ENCODE data around the gene ATP5MG. TPM values are rescaled to one million over a fixed set of nuclear protein-coding genes. Genes with fewer than 3 reads are reported as not detected.
"Not testable (repeated sequence)": the region's sequence is repeated elsewhere in the genome, so short reads cannot be mapped to it uniquely, and the experiment has no call there.

The ATP5MG gene, protein sequence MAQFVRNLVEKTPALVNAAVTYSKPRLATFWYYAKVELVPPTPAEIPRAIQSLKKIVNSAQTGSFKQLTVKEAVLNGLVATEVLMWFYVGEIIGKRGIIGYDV
- total RNA-seq: 65.8 TPM

DNA sequence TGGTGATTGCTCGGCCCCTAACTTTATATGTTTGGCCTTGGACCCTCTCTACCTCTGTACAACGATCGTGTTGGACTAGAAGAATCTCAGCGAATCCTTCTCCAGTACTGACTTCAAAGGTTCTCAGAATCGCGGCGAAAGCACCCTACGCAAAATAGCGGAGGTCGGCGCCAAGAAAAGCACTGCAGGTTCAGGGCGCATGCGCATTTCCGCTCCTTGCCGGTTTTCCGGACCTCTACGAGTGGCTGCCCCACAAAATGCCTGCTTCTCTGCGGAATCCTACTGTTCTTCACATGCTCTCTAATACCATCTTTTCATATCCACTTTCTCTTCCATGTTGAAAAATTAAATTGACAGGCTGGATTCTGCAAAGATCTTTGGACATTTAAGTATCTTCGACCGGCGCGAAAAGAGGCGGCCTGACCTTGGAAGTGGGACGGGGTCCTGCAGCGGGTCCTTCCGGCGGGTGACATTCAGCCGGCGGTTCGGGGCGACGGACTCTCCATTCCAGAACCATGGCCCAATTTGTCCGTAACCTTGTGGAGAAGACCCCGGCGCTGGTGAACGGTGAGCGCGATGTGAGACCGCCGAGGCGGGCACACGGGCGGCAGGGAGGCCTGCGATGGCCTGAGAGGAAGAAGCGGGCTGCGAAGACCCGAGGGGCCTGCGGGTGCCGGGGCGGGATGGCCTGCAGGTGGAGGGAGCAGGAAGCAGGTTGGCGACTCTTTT is at the start of gene ATP5MG:
Gene ATP5MG (plus strand): TSS at position 456 of the 729 bp plus-strand sequence. CDS start 60 bp downstream, at position 516.
- DNase-seq: peak; percentile 90

DNA sequence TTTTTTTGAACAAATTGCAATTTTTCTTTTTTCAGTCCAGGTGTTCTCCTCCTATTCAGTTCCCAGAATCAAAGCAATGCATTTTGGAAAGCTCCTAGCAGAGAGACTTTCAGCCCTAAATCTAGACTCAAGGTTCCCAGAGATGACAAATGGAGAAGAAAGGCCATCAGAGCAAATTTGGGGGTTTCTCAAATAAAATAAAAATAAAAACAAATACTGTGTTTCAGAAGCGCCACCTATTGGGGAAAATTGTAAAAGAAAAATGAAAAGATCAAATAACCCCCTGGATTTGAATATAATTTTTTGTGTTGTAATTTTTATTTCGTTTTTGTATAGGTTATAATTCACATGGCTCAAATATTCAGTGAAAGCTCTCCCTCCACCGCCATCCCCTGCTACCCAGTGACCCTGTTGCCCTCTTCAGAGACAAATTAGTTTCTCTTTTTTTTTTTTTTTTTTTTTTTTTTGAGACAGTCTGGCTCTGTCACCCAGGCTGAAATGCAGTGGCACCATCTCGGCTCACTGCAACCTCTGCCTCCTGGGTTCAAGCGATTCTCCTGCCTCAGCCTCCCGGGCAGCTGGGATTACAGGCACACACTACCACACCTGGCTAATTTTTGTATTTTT is 48.2 kb upstream of the ATP5MG start:
- DNase-seq: no peak

DNA sequence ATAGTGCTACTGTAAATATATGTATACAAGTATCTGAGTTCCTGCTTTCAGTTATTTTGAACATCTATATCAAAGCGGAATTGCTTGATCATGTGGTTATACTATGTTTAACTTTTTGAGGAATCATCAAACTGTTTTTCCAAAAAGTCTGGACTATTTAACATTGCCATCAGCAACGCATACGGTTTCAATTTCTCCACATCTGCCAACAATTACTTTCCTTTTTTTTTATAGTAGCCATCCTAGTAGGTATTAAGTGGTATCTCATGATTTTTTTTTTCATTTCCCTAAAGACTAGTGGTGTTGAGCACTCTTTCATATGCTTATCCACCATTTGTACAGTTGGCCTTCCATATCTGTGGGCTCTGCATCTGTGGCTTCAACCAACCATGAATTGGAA is 43.3 kb upstream of the ATP5MG start:
- no peak for DNase-seq

DNA sequence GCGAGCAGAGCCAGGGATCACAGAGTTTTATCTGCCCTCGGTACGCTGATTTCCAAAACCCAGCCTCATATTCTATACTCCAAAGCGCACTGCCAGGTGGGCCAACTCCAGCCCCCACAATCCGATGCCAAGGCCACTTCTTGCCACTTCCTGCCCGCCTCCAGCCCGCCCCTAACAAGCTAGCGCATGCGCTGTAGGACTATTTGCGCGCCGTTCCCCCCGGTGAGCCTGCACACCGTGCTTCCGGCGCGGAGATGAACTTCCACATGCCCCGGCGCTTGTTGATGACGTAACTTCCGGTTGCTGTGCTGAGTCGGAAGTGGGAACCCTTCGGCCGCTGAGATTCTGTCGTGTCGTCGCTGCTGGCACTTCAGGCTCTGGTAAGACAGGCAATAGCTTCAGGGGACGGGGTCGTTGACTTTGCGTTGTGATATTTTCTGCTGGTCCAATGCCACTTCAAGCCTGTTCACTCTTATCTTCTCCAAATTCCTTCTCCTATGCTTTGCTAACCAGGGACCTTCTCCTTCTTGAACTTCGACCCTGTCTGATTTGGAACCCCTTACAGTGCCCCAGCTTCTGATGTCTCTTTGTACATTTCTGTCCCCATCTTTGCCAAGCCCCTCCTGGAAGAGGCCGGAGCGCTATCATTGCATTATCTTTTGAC is 42.0 kb upstream of the ATP5MG start, which contains the start of gene UBE4A:
Gene UBE4A (plus strand): TSS at position 306 of the 664 bp plus-strand sequence. CDS start 5,481 bp downstream, outside the sequence.
- DNase-seq: peak; percentile 90

DNA sequence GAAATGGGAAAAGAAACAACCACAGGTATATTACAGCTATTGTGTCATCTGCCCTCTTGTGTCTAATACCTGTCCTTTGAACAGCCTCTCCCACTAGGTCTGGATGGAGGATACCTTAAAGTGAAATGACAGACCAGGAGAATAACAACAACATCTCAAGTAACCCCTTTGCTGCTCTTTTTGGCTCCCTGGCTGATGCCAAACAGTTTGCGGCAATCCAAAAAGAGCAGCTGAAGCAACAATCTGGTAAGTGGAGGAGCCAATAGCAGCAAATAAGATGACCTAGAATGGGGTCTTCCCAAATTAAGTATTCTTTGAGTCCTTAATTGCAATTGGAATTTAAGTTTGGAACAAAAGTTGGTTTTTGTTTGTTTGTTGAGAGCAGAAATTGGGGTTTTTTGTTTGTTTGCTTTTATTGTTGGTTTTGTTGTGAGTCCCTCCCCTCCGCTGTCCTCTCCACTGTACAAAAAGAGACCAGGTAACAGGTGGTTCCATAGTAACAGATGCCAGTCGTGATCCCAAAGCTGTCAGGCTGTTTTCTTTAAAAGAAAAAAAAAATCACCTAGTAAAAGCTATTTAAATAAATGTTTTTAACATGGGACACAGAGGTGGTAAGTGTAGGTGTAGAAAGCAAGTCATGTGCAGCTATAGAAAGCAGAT is 36.3 kb upstream of the ATP5MG start:
- no peak for DNase-seq

DNA sequence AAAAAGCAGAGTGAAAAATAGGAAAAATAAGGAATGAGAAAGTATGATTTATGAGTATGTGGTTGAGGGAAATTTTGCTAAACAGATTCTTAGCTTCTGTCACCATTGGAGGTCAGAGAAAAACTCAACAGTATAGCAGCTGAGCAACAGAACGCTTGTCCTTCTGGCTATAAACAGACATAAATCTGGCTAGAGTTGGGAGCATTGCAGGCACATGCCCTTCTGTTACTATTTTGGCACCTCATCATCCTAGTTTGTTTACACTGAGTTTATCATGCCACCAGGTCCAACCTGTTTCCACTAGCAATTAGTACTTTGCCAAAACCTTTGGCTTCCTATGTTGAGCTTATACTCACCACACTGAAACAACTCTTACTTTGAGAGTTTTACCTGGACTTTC is 35.1 kb upstream of the ATP5MG start:
- DNase-seq: no peak

DNA sequence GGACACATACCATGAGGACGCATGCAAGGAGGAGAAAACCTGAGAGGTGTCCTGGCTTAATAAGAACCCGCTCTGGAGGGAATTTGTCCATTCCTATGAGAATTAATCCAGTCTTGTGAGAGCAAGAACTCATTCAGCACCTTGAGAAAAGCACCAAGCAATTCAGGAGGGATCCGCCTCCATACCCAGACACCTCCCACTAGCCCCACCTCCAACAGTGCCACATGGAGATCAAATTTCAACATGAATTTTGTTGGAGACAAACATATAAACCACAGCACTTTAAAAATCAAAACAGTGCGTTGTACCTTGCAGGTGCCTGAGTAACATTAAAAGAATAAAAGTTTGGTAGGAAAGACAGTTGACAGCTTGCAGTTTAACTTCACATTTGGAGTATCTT is 30.6 kb upstream of the ATP5MG start:
- no peak for DNase-seq

DNA sequence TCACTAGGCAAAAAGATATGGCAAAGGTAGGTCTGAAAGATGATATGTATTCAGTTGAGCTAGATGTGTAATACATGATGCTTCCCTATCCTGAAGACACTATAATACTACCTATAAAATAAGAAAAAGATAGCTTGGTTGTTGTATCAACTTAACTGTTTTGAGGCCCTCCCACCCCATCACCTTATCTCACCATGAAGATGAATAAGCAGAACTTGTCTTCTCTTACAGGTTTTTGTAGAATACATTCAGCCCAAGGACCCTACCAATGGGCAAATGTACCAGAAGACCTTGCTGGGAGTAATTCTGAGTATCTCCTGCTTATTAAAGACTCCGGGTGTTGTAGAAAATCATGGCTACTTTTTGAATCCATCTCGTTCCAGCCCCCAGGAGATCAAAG is 28.1 kb upstream of the ATP5MG start:
- DNase-seq: no peak

DNA sequence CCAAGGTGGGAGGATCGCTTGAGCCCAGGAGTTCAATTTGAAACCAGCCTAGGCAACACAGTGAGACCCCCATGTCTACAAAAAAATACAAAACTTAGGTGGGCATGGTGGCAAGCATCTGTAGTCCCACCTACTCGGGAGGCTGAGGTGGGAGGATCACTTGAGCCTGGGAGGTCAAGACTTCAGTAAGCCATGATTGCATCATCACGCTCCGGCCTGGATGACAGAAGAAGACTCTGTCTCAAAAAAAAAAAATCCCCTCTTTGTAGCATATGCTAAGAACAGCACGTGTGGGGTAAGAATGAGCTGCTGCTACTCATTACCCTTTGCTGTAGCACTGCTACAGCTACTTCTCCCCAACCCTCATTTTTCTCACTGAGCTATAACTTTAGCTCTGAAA is 27.5 kb upstream of the ATP5MG start:
- DNase-seq: no peak

DNA sequence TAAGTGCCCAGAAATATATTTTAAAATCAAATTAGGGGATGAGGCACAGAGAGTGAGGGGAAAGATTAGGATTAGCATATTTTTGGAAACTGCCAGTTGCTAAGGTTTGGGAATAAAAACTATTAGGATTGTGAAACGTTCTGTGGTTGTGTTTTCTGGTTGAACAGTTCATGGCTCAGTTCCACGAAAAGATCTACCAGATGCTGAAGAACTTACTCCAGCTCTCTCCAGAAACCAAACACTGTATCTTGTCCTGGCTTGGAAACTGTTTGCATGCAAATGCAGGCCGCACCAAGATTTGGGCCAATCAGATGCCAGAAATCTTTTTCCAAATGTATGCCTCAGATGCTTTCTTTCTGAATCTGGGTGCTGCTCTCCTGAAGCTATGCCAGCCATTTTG is 26.7 kb upstream of the ATP5MG start:
- peak; percentile 23 for DNase-seq

DNA sequence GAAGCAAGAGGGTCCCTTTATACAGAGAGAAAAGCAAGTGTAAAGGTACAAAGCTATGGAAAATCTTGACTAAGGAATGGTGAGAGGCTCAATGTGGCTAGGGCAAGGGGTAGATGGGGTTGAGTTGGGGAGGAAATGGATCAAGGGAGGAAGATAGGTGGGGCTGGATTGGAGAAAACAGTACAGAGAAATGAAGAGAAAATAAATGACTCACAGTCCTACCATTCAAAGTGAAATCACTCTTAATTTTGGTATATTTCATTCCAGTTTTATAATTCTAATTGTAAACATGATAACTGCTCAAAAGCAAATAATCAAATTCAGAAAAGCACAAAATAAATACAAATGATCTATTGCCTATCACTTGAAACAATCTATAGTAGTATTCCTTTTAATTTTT is 25.4 kb upstream of the ATP5MG start:
- no peak for DNase-seq

DNA sequence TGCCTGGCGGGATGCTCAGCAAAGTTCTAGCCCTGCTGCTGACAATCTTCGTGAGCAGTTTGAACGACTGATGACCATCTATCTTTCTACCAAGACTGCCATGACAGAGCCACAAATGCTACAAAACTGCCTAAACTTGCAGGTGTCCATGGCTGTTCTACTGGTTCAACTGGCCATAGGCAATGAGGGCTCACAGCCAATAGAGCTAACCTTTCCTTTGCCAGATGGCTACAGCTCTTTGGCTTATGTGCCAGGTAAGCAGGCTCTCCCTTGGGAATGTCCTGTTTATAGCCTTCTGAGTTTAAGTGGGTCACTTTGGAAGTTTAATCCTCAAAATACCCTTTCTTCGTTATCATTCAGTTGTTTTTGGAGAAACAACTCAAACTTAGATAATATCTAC is 21.9 kb upstream of the ATP5MG start:
- DNase-seq: no peak

DNA sequence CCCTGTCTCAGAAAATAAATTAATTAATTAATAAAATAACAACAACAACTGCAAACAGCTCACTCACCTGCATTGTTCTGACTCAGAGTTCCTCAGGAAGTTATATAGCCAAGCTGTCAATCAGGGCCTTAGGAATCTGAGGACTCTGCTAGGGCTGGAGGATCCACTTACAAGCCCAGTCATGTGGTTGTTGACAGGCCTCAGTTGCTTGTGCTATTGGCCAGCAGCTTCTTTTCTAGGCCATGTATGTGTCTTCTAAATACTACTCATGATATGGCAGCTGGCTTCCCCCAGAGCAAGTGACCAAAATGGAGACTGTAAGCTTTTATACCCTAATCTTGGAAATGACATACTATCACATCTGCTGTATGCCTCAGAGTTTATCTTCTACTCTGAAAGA is 20.8 kb upstream of the ATP5MG start:
- no peak for DNase-seq

DNA sequence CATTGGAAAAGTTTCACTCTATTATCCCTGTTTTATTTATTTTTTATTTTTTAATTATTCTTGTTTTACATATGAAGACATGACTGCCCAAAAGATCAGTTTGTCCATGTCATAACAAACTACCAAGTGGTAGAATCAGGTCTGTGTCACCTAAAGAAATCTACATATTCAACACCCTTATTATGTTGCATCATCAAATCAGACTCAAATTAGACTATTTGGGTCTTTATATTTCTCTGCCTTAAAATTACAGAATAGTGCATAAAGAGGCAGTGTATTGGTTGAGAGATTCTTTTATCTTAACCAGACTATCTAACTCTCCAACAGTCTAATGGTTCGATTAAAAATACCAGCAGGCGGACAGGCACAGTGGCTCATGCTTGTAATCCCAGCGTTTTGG is 18.5 kb upstream of the ATP5MG start:
- DNase-seq: no peak

DNA sequence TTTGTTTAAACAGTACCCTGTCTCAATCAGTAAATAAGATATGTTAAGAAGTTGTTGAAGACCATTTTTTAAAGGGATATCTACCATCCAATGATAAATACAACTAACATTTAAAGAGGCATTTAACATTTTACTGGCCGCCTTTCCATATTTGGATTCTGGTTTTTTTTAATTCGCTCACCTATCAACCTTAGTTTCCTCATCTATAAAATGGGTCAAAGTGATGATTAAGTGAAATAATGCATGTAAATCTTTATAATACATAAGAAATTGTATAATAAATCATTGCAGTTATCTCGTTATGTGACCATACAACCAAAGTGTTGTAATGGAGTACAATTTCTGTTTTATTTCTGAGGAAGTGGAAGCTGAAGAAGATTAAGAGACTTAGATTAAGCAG is 17.7 kb upstream of the ATP5MG start:
- DNase-seq: no peak

DNA sequence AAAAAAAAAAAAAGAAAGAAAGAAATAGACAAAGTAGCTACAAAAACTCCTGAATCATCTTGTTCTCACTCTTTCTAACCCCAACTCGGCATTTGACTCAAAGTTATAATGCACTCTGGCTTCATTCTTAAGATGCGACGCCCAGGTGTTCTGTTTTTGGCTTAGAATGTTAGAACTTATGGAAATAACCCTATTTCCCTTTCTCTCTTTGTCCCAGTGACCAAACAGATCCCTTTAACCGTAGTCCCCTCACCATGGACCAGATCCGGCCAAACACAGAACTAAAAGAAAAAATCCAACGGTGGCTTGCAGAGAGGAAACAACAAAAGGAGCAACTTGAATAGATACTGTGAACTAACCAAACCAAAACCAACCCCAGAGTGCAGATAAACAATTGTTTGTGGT is 5.3 kb upstream of the ATP5MG start:
- no peak for DNase-seq

DNA sequence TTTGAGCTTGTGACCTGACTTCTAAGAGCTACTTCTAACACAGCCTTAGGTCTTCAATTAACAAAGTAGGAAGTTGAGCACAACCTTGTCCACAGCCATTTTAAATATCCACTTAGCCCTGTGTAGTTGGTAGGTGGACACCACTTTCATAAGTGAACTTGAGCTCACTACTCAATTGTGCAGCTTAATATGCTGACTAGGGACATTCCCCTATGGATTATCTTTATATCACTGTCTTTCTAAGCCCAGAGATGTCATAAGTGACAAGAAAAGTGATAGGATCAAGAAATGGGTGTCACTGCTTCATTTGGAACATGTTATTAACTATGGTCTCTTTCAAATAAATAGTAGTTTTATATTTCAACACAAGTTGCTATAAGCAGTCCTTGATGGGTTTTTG is 4.0 kb upstream of the ATP5MG start:
- no peak for DNase-seq

DNA sequence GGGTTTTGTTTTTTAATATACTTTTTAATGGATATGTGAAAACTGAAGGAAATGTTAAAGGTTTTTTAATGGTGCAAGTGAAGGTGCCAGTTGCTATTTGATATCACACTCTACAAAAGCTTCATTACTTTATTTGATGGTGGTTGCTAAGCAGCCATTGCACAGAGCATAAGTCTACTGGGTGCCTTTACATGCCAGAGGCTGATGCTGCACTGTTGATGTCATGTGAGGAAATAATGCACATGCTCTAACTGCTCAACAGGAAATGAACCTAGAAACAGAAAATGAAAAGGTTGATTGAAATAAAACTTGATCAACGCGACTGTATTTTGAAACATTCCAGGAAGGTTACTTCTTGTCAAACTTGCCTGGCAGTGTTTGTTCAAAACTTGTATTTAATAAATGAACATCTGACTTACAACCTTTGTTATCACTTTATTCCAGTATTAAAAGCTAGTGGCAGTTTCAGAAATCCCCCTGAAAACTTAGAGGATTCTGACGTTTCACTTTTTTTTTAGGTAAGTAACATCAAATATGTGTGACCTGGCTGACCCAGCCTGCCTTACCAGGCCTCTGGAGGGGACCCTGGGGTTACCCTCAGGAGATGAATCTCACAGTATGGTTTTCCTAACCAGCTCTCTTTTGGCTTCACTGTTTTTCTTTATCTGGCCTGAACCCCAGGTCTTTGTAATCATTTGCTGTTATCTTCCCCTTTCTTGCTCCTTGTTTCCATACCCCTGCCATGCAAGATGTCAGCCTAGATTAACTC is 2.4 kb upstream of the ATP5MG start:
- no peak for DNase-seq

DNA sequence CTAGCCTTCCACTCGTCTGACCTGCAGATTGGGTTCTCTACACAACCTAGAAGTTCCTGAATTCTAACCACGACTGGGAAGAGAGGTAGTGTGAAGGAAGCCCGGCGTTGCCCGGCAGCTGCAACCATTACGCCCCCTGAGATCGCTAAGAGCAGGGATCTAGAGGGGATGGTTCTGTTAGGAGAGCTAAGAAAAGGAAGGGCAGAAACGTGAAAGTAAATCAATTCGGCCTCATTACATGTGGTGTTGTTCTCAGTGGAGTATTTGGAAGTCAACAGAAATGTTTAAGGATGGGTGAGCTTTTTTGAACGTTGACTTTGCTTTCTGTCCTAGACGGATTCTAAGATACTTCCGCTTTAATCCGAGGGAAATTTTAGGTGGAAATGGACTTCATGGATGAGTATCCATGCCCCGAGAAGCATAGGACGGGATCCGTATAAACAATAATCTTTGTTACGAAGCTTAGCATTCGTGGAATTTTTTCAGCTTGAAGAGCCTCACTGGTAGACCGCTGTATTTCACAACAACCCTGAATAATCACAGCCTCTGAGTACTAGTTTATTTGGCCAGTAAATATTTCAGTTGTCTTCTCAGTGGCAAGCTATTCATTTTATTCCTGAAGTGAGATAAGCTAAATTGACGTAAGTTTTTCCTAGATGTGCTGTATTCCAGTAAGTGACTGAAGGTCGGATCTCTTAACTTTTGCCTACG is 629 bp downstream of the ATP5MG start:
- DNase-seq: peak; percentile 18

DNA sequence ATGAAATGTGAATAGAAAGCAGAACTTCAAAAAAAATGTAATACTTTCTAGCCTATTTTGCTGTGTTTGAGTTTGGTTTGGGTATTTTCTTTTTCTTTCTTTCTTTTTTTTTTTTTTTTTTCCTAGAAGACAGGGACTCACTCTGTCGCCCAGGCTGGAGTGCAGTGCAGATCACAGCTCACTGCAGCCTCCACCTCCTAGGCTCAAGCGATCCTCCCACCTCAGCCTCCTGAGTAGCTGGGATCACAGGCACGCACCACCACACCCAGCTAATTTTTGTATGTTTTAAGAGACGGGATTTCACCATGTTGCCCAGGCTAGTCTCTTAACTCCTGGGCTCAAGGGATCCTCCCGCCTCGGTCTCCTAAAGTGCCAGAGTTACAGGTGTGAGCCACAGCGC is 1.2 kb downstream of the ATP5MG start:
- DNase-seq: not testable (repeated sequence)

DNA sequence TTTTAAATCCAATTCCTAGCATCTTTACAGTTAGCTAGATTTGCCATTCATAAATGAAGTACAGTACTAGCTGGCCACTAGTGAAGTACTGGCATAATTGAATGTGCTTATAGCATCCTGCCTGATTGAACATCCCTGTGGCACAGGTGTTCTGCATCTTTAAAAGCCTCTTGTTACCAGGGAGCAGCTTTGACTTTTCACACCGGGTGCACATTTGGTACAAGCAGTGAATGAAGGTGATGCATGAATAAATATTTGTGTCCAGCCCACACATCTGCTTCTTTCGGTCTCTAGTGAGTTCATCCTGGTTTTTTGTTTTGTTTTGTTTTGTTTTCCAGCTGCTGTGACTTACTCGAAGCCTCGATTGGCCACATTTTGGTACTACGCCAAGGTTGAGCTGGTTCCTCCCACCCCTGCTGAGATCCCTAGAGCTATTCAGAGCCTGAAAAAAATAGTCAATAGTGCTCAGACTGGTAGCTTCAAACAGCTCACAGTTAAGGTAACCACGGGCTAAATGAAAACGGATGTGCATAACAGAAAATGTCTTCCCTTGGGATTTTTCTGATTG is 5.3 kb downstream of the ATP5MG start:
- no peak for DNase-seq

Data from skin of body (tissue), 2 donors.